SU-DHL-6 (cell line): ENCODE data around the gene CD247.

Experiments
- H2AFZ ChIP-seq: fragments of 200-600 bp; sonication (generic); 2 replicates; pipeline ENCODE4 v1.6.1; 2014; ENCODE audit warnings: low read depth, mild to moderate bottlenecking, moderate library complexity, mixed read lengths, antibody characterized with exemption, low read length; ENCODE audit not compliant: severe bottlenecking
- H3F3A ChIP-seq: fragments of 200-600 bp; shearing (Covaris generic); 2 replicates; pipeline ENCODE4 v1.6.0; 2016; ENCODE audit warnings: antibody characterized with exemption, mild to moderate bottlenecking; ENCODE audit not compliant: insufficient read depth
- H3K27ac ChIP-seq: fragments of 200-600 bp; sonication (generic); 2 replicates; pipeline ENCODE4 v1.5.1; 2016; ENCODE audit warnings: low read depth, mild to moderate bottlenecking, low read length, moderate library complexity, mixed read lengths
- H3K27me3 ChIP-seq: fragments of 200-600 bp; sonication (generic), shearing (Covaris generic); 2 replicates; pipeline ENCODE4 v1.6.0; 2014; ENCODE audit warnings: mild to moderate bottlenecking, low read length
- H3K36me3 ChIP-seq: fragments of 200-600 bp; sonication (generic); 2 replicates; pipeline ENCODE4 v1.6.1; 2014; ENCODE audit warnings: mild to moderate bottlenecking, low read length, mixed read lengths
- H3K4me2 ChIP-seq: fragments of 300-600, 200-600 bp; shearing (Covaris generic), sonication (generic); 2 replicates; pipeline ENCODE4 v1.6.0; 2014; ENCODE audit warnings: low read length, low read depth, mild to moderate bottlenecking; ENCODE audit not compliant: poor library complexity, severe bottlenecking
- H3K4me3 ChIP-seq: fragments of 200-600 bp; sonication (generic); 2 replicates; pipeline ENCODE4 v1.5.1; 2014; ENCODE audit warnings: antibody characterized with exemption, low read length, mild to moderate bottlenecking, mixed read lengths; ENCODE audit not compliant: insufficient read depth, poor library complexity, severe bottlenecking
- H3K79me2 ChIP-seq: fragments of 200-600 bp; sonication (generic); 2 replicates; pipeline ENCODE4 v1.6.1; 2014; ENCODE audit warnings: mild to moderate bottlenecking, low read length, moderate library complexity; ENCODE audit not compliant: insufficient read depth
- H3K9ac ChIP-seq: fragments of 200-600 bp; sonication (generic); 2 replicates; pipeline ENCODE4 v1.7.0; 2014; ENCODE audit warnings: mild to moderate bottlenecking, low read length
- H3K9me2 ChIP-seq: fragments of 200-600 bp; sonication (generic); replicated peaks from 2 replicates; pipeline ENCODE4 v1.6.1; 2014; ENCODE audit warnings: low read length; ENCODE audit not compliant: insufficient read depth
- H3K9me3 ChIP-seq: fragments of 200-600 bp; sonication (generic); 2 replicates; pipeline ENCODE4 v1.6.1; 2014; ENCODE audit warnings: low read length, mixed read lengths; ENCODE audit not compliant: insufficient read depth
- H4K20me1 ChIP-seq: fragments of 200-600 bp; sonication (generic); 2 replicates; pipeline ENCODE4 v1.6.1; 2014; ENCODE audit warnings: low read depth, mild to moderate bottlenecking, antibody characterized with exemption, low read length, moderate library complexity, mixed read lengths
- EZH2phosphoT487 ChIP-seq: fragments of 200-600 bp; sonication (generic), shearing (Covaris generic); conservative IDR thresholded peaks from 2 replicates; pipeline ENCODE4 v1.6.1; 2018; ENCODE audit warnings: mild to moderate bottlenecking, antibody characterized with exemption, low read length, moderate library complexity, mixed read lengths
- TF ChIP-seq, protein P1 (sequence below): fragments of 200-600 bp; sonication (generic); IDR thresholded peaks from one replicate; pipeline ENCODE4 v1.5.1; 2017; ENCODE audit warnings: antibody characterized with exemption, mild to moderate bottlenecking, low read length, moderate library complexity; ENCODE audit not compliant: insufficient read depth, poor library complexity, severe bottlenecking

Gene CD247

GRCh38 chr1:167408355-167408754, 110.0 kb downstream of the CD247 start:
- Histone ChIP-seq H3K79me2 (no peaks in the 10 kb centered on the region), H3K9me2 (no peaks in the 10 kb centered on the region), H3K36me3 (peaks cover 38% of the 10 kb centered on the region), H3K27me3 (no peaks in the 10 kb centered on the region), H3K4me2 (no peak overlapping the region), H3K9me3 (no peaks in the 10 kb centered on the region), H3K27ac (no peak overlapping the region), H4K20me1 (no peaks in the 10 kb centered on the region), H3K4me3 (no peak overlapping the region), H3F3A (no peaks in the 10 kb centered on the region), H2AFZ (no peak overlapping the region), H3K9ac (no peak overlapping the region)
- no peak for TF ChIP-seq EZH2phosphoT487
- TF ChIP-seq, protein P1, sequence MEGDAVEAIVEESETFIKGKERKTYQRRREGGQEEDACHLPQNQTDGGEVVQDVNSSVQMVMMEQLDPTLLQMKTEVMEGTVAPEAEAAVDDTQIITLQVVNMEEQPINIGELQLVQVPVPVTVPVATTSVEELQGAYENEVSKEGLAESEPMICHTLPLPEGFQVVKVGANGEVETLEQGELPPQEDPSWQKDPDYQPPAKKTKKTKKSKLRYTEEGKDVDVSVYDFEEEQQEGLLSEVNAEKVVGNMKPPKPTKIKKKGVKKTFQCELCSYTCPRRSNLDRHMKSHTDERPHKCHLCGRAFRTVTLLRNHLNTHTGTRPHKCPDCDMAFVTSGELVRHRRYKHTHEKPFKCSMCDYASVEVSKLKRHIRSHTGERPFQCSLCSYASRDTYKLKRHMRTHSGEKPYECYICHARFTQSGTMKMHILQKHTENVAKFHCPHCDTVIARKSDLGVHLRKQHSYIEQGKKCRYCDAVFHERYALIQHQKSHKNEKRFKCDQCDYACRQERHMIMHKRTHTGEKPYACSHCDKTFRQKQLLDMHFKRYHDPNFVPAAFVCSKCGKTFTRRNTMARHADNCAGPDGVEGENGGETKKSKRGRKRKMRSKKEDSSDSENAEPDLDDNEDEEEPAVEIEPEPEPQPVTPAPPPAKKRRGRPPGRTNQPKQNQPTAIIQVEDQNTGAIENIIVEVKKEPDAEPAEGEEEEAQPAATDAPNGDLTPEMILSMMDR: no peak

- Histone ChIP-seq H3K27ac (no peak overlapping the region), H3K9me3 (no peaks in the 10 kb centered on the region), H3K9me2 (no peaks in the 10 kb centered on the region), H3K79me2 (no peaks in the 10 kb centered on the region), H3K4me2 (no peak overlapping the region), H3F3A (no peaks in the 10 kb centered on the region), H3K9ac (no peak overlapping the region), H4K20me1 (no peaks in the 10 kb centered on the region), H3K27me3 (no peaks in the 10 kb centered on the region), H3K4me3 (no peak overlapping the region), H3K36me3 (peaks cover 43% of the 10 kb centered on the region), H2AFZ (no peak overlapping the region)
- TF ChIP-seq, protein P1: no peak
- no peak for TF ChIP-seq EZH2phosphoT487
These were observed 113.4 kb downstream of the CD247 start for GRCh38 chr1:167404908-167405307.

GRCh38 chr1:167404161-167404888, 114.0 kb downstream of the CD247 start:
- peaks cover 43% of the 10 kb centered on the region for H3K36me3 ChIP-seq
- no peaks in the 10 kb centered on the region for H3K9me3 ChIP-seq
- no peak overlapping the region for H3K9ac ChIP-seq
- no peak overlapping the region for H3K4me3 ChIP-seq
- H3K79me2 ChIP-seq: no peaks in the 10 kb centered on the region
- no peaks in the 10 kb centered on the region for H3F3A ChIP-seq
- no peak overlapping the region for H2AFZ ChIP-seq
- H3K27me3 ChIP-seq: no peaks in the 10 kb centered on the region
- no peaks in the 10 kb centered on the region for H4K20me1 ChIP-seq
- H3K9me2 ChIP-seq: no peaks in the 10 kb centered on the region
- no peak for TF ChIP-seq EZH2phosphoT487
- TF ChIP-seq, protein P1: no peak
- no peak overlapping the region for H3K4me2 ChIP-seq
- H3K27ac ChIP-seq: no peak overlapping the region
